Large intestine (tissue), 1 donor: ENCODE results near the gene GCNT3. TPM values are rescaled to one million over a fixed set of nuclear protein-coding genes. Genes with fewer than 3 reads are reported as not detected.

Experiments
- polyA plus RNA-seq: library from polyadenylated mRNA; unstranded; fragments of 120-200 nt; gene quantifications from one replicate; pipeline ENCODE4 v1.2.1, GENCODE V29; 2013

Gene GCNT3
- polyA plus RNA-seq, 1 donor = 16.3 TPM

Other genes with a start within 250 kb of the GCNT3 start
- gene MYO1E, start 238.9 kb upstream of the GCNT3 start, polyA plus RNA-seq = 126 TPM
- gene FAM81A, start 173.6 kb upstream of the GCNT3 start, polyA plus RNA-seq = 5.3 TPM
- 85.0 TPM for gene GTF2A2, start 45.7 kb downstream of the GCNT3 start, polyA plus RNA-seq
- gene BNIP2, start 77.5 kb downstream of the GCNT3 start, polyA plus RNA-seq = 59.0 TPM